ENCODE data around the gene CNKSR3.

GRCh38 chr6:154397491-154398195 is 112.8 kb downstream of the CNKSR3 start:
- TF ChIP-seq POLR2A (IDR thresholded peaks at IDR 0.05; ENCODE audit: low read length) (no peak), GATA1 (IDR thresholded peaks at IDR 0.05; ENCODE audit: low read depth, low read length) (no peak)

Data from erythroblast (primary cell).